HEK293 (cell line): Measurements from ENCODE around the gene MAFF.
"Not testable (repeated sequence)": the region's sequence is repeated elsewhere in the genome, so short reads cannot be mapped to it uniquely, and the experiment has no call there.

Experiments
- CTCF ChIA-PET: fragments of 350-600 bp; formaldehyde crosslinking; extraction: SDS; loops from one replicate; lab custom pipeline; 2021; ENCODE audit warnings: antibody characterized with exemption; lab: Yijun Ruan, JAX
- POLR2A ChIA-PET: fragments of 300-600 bp; formaldehyde crosslinking; extraction: SDS; loops from one replicate; lab custom pipeline; 2020; ENCODE audit warnings: antibody characterized with exemption, inconsistent platforms; lab: Yijun Ruan, JAX
- H3K27ac ChIP-seq: fragments of 200-500 bp; sonication (Bioruptor generic); 2 replicates; pipeline ENCODE4 v1.5.1; 2014; ENCODE audit warnings: low read depth, low read length, control low read depth, inconsistent platforms; ENCODE audit errors: extremely low read depth
- H3K36me3 ChIP-seq, 2 experiments: fragments of 200-500 bp in 1 of 2; sonication (Bioruptor generic) in 1 of 2; 1 replicate in 1 of 2; 2 replicates in 1 of 2; pipeline ENCODE4 v1.5.1; 2014 to 2017; ENCODE audit warnings: inconsistent platforms in 2 of 2, low read length in 2 of 2; ENCODE audit not compliant: control insufficient read depth in 2 of 2, insufficient read depth in 1 of 2
- H3K4me1 ChIP-seq: fragments of 200-500 bp; sonication (Bioruptor generic); 2 replicates; pipeline ENCODE4 v1.5.1; 2014; ENCODE audit warnings: mild to moderate bottlenecking, low read length, inconsistent platforms; ENCODE audit not compliant: control insufficient read depth, insufficient read depth
- H3K4me3 ChIP-seq: 2 replicates; pipeline ENCODE4 v1.5.1; 2011; ENCODE audit warnings: low read depth, mild to moderate bottlenecking, control low read depth, low read length, moderate library complexity
- H3K9me3 ChIP-seq: fragments of 200-500 bp; sonication (Bioruptor generic); 2 replicates; pipeline ENCODE4 v1.5.1; 2014; ENCODE audit warnings: low read depth, low read length, inconsistent platforms; ENCODE audit not compliant: control insufficient read depth, insufficient read depth
- KLF9 ChIP-seq: fragments of 450-650 bp; formaldehyde crosslinking; IDR thresholded peaks from 2 replicates; pipeline ENCODE4 v1.5.1; 2016; ENCODE audit warnings: missing biosample characterization, missing genetic modification characterization, low read depth
- SETDB1 ChIP-seq: IDR thresholded peaks from one replicate; pipeline ENCODE4 v1.6.1; 2017; ENCODE audit warnings: mild to moderate bottlenecking, low read length, moderate library complexity, mixed read lengths; ENCODE audit not compliant: insufficient read length
- ZNF133 ChIP-seq: fragments of 450-650 bp; formaldehyde crosslinking; IDR thresholded peaks from 2 replicates; pipeline ENCODE4 v1.5.1; 2016; ENCODE audit warnings: missing biosample characterization, missing genetic modification characterization
- ZNF211 ChIP-seq: fragments of 450-650 bp; formaldehyde crosslinking; IDR thresholded peaks from 2 replicates; pipeline ENCODE4 v1.5.1; 2016; ENCODE audit warnings: low read depth, missing biosample characterization, missing genetic modification characterization
- ZNF311 ChIP-seq: fragments of 450-650 bp; formaldehyde crosslinking; IDR thresholded peaks from 2 replicates; pipeline ENCODE4 v1.5.1; 2017; ENCODE audit warnings: missing biosample characterization, missing genetic modification characterization, borderline replicate concordance
- ZNF629 ChIP-seq: fragments of 450-650 bp; formaldehyde crosslinking; IDR thresholded peaks from 2 replicates; pipeline ENCODE4 v1.5.1; 2017; ENCODE audit warnings: missing biosample characterization, missing genetic modification characterization
- TF ChIP-seq, protein P1 (sequence below): fragments of 450-650 bp; formaldehyde crosslinking; IDR thresholded peaks from 2 replicates; pipeline ENCODE4 v1.5.1; 2016; ENCODE audit warnings: missing biosample characterization, missing genetic modification characterization, low read depth
- TF ChIP-seq, protein P2 (sequence below): fragments of 450-650 bp; formaldehyde crosslinking; IDR thresholded peaks from 2 replicates; pipeline ENCODE4 v1.5.1; 2016; ENCODE audit warnings: missing biosample characterization, missing genetic modification characterization
- TF ChIP-seq, protein P3 (sequence below): fragments of 450-650 bp; formaldehyde crosslinking; IDR thresholded peaks from 2 replicates; pipeline ENCODE4 v1.5.1; 2017; ENCODE audit warnings: missing biosample characterization, missing genetic modification characterization

Gene MAFF

DNA sequence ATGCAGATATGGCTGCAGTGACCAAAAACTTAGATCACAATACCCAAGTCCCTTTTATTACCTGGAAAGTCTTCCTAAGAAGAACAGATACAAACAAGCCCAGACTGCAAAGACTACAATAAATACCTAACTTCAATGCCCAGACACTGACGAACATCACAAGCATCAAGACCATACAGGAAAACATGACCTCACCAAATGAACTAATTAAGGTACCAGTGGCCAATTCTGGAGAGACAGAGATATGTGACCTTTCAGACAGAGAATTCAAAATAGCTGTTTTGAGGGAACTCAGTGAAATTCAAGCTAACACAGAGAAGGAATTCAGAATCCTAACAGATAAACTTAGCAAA is 47.3 kb upstream of the MAFF start:
- POLR2A ChIA-PET, H3K36me3 ChIP-seq, H3K9me3 ChIP-seq, H3K4me1 ChIP-seq, H3K27ac ChIP-seq, H3K4me3 ChIP-seq: not testable (repeated sequence)
- CTCF ChIA-PET = interaction anchor here (0.6 to 0.8 kb wide), 3 partner anchors 13 to 249 kb away, joined by 3 to 4 read pairs (median 3); no protein-coding TSS in a partner anchor
- TF ChIP-seq, protein P1, sequence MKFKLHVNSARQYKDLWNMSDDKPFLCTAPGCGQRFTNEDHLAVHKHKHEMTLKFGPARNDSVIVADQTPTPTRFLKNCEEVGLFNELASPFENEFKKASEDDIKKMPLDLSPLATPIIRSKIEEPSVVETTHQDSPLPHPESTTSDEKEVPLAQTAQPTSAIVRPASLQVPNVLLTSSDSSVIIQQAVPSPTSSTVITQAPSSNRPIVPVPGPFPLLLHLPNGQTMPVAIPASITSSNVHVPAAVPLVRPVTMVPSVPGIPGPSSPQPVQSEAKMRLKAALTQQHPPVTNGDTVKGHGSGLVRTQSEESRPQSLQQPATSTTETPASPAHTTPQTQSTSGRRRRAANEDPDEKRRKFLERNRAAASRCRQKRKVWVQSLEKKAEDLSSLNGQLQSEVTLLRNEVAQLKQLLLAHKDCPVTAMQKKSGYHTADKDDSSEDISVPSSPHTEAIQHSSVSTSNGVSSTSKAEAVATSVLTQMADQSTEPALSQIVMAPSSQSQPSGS = 0 out of 2 replicates have a peak, but pooled peaks have one; percentile 8

DNA sequence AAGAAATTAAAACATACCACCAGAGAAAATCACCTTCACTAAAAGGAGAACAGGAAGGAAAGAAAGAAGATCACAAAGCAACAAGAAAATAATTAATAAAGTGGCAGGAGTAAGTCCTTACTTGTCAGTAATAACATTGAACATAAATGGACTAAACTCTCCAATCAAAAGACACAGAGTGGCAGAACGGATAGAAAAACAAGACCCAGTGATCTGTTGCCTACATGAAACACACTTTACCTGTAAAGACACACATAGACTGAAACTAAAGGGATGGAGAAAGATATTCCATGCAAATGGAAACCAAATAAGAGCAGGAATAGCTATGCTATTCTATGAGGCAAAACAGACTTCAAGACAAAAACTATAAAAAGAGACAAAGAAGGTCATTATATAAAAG is 46.1 kb upstream of the MAFF start:
- POLR2A ChIA-PET = no interaction called here
- TF ChIP-seq, protein P2, sequence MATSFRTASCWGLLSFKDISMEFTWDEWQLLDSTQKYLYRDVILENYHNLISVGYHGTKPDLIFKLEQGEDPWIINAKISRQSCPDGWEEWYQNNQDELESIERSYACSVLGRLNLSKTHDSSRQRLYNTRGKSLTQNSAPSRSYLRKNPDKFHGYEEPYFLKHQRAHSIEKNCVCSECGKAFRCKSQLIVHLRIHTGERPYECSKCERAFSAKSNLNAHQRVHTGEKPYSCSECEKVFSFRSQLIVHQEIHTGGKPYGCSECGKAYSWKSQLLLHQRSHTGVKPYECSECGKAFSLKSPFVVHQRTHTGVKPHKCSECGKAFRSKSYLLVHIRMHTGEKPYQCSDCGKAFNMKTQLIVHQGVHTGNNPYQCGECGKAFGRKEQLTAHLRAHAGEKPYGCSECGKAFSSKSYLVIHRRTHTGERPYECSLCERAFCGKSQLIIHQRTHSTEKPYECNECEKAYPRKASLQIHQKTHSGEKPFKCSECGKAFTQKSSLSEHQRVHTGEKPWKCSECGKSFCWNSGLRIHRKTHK = no peak
- TF ChIP-seq ZNF133 (tag by site-specific recombination) (peak; percentile 66), ZNF211 (0 out of 2 replicates have a peak, but pooled peaks have one; percentile 19), SETDB1 (peak; percentile 73)

DNA sequence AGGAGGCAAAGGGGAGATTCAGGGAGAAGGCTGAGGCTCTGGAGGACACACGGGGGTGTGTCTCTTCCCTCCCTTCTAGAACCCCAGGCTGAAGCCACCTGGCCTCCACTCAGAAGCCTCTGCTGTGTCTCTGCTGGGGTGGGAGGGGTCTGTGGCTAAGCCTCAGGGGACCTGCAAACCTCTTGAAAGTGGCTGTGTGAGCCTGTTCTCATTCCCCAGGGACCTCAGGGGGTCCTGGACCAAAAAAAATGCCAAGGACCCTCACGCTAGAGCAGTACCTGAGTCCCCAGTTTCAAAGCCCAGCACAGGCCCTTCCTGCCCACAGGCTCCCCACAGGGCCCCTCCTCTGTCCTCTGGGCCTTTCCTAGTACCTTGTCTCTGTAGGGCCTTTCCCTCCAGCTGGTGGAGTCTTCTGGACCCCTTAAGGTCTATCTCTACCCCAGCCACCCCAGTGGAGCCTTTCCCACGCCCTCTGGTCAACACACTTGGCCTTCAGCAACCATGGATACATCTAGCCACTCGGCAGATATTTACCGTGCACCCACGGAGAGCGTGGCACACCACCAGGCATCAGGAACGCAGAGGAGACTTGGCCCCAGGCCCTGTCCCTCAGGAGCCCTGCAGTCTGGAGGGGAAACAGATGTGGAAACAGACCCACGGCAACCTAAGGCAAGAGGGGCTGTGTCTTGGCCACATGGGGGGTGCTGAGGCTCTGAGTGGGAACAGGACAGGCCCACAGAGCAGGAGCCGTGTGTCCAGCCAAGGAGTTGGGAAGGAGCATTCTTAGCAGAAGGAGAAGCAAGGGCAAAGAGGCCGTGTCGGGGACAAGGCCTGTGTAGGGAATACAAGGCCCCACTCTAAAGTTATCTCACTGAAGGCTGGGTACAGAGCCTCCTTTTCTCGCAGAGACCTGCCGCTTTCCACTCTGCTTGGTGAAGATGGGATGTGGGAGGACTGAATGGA is 38.6 kb upstream of the MAFF start:
- H3K27ac ChIP-seq = no peak overlapping the region
- TF ChIP-seq KLF9 (tag by site-specific recombination) = no peak
- TF ChIP-seq ZNF629 (tag by site-specific recombination) = no peak
- TF ChIP-seq, protein P1 = no peak
- TF ChIP-seq ZNF311 = no peak
- TF ChIP-seq, protein P3, sequence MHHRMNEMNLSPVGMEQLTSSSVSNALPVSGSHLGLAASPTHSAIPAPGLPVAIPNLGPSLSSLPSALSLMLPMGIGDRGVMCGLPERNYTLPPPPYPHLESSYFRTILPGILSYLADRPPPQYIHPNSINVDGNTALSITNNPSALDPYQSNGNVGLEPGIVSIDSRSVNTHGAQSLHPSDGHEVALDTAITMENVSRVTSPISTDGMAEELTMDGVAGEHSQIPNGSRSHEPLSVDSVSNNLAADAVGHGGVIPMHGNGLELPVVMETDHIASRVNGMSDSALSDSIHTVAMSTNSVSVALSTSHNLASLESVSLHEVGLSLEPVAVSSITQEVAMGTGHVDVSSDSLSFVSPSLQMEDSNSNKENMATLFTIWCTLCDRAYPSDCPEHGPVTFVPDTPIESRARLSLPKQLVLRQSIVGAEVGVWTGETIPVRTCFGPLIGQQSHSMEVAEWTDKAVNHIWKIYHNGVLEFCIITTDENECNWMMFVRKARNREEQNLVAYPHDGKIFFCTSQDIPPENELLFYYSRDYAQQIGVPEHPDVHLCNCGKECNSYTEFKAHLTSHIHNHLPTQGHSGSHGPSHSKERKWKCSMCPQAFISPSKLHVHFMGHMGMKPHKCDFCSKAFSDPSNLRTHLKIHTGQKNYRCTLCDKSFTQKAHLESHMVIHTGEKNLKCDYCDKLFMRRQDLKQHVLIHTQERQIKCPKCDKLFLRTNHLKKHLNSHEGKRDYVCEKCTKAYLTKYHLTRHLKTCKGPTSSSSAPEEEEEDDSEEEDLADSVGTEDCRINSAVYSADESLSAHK (tag by site-specific recombination) = no peak
- H3K4me3 ChIP-seq = no peak overlapping the region
- no peaks in the 10 kb centered on the region for H3K9me3 ChIP-seq
- H3K36me3 ChIP-seq = peaks cover 0 to 20% of the 10 kb centered on the region in 2 experiments; a peak in 2 of 3 replicates
- ChIA-PET POLR2A (interaction anchor here (1.0 kb wide), 2 partner anchors 19 to 49 kb away, joined by 3 read pairs; partner anchors contain the start of gene PLA2G6), CTCF (interaction anchor here (1.9 kb wide), 1 partner anchor 48 kb away, joined by 6 read pairs; no protein-coding TSS in a partner anchor)
- H3K4me1 ChIP-seq = no peaks in the 10 kb centered on the region

More for the DNA sequence above, 46.1 kb upstream of the MAFF start:
- Histone ChIP-seq H3K36me3 (no peaks in the 10 kb centered on the region), H3K4me1 (no peaks in the 10 kb centered on the region), H3K4me3 (no peak overlapping the region), H3K9me3 (no peaks in the 10 kb centered on the region), H3K27ac (no peak overlapping the region)
- CTCF ChIA-PET = no interaction called here
